K562 treated with DMSO at 1 percent for 48 hours (cell line): ENCODE results near the gene SNTN. TPM values are rescaled to one million over a fixed set of nuclear protein-coding genes. Genes with fewer than 3 reads are reported as not detected.

ENCODE experiments used
- total RNA-seq: library from RNA; unstranded; fragments of 300-600 nt; gene quantifications from 2 replicates; pipeline ENCODE4 v1.2.3, GENCODE V29; 2022; ENCODE audit warnings: low replicate concordance; ENCODE audit errors: extremely low read depth

The SNTN gene
- not detected in 2 replicates for total RNA-seq

DNA sequence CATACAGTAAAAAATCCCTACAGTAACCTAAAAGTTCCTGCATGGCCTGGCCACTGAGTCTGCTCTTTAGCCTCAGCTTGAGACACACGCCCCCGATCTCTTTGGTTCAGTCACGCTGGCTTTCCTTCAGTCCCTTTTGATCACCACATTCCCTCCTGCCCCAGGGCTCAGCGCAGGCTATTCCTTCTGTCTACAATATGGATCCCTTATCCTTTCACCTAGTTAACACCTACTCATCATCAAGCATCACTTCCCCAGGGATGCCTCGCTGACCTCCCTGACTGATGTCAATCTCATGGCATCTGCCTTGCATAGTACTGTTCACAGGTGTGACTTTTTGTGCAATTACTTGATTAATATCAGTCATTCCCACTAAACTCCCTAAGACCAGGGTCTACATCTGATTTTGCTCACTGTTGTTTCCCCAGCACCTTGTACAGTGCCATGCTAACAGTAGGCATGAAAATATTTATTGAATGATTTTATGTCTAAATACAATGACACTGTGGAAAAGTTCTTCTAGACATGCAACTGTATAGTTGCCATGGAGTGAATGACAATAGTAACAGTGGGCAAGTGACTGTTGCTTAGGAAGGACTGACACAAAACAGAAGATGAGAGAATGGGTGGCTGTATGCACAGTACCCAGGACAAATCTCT lies at the start of gene SNTN:
TSS of gene SNTN (plus strand) at position 610 of the 660 bp plus-strand sequence. CDS start at position 623, 13 bp downstream.

Other genes starting within 250 kb of the SNTN start
- not detected in 2 replicates for gene C3orf49, start 166.6 kb downstream of the SNTN start, total RNA-seq
- not detected in 2 replicates for gene THOC7, start 211.1 kb downstream of the SNTN start, total RNA-seq
- gene ATXN7, start 211.2 kb downstream of the SNTN start, total RNA-seq, result not detected in 2 replicates